Body of pancreas (tissue), 4 donors: Measurements from ENCODE around the gene ADGRA3. TPM values are rescaled to one million over a fixed set of nuclear protein-coding genes. Genes with fewer than 3 reads are reported as not detected.
A peak's percentile ranks its signal among the peaks of the same experiment; 100 is the strongest.

ENCODE experiments used
- ATAC-seq: fragments of 150-250 bp; one replicate; pipeline ENCODE4 v1.9.1; 2016
- DNase-seq, 4 donors: peaks; one replicate each; pipeline ENCODE4 v3.0.0-alpha.2; 2019
- H3K27ac ChIP-seq, 4 donors: fragments of 200-600 bp; sonication (generic); 1 replicate in 3 of 4; 2 replicates in 1 of 4; pipeline versions ENCODE4 v1.5.1 to v1.6.1; 2016 to 2019; ENCODE audit warnings: mild to moderate bottlenecking in 1 of 4, mixed read lengths in 1 of 4, moderate library complexity in 1 of 4
- H3K27me3 ChIP-seq, 2 donors: fragments of 200-600 bp; sonication (generic); one replicate each; pipeline ENCODE4 v1.6.0; 2016; ENCODE audit warnings: mild to moderate bottlenecking in 1 of 2
- H3K36me3 ChIP-seq, 2 donors: fragments of 200-600 bp; sonication (generic); replicated peaks in 1 of 2; 2 replicates each; pipeline ENCODE4 v1.5.1; 2016; ENCODE audit warnings: low read depth in 2 of 2; ENCODE audit not compliant: insufficient read depth in 1 of 2
- H3K4me1 ChIP-seq: fragments of 200-600 bp; sonication (generic); one replicate; pipeline ENCODE4 v1.6.0; 2016
- H3K4me3 ChIP-seq, 2 donors: fragments of 200-600 bp; sonication (generic); 1 replicate in 1 of 2; 2 replicates in 1 of 2; pipeline ENCODE4 v1.5.1; 2016 to 2019
- H3K9me3 ChIP-seq, 3 donors: fragments of 200-600 bp; sonication (generic); 1 replicate in 2 of 3; 2 replicates in 1 of 3; pipeline ENCODE4 v1.5.1; 2016
- CTCF ChIP-seq, 7 experiments: fragments of 450-650 bp in 4 of 7; fragments of 200-600 bp in 3 of 7; sonication (generic) in 3 of 7; IDR thresholded peaks; one replicate each; pipeline ENCODE4 v1.5.1; 2016 to 2019; ENCODE audit warnings: antibody characterized with exemption in 7 of 7
- POLR2A ChIP-seq, 3 donors: fragments of 450-650 bp; IDR thresholded peaks; one replicate each; pipeline ENCODE4 v1.6.1; 2016; ENCODE audit warnings: antibody characterized with exemption in 3 of 3, mild to moderate bottlenecking in 2 of 3
- WGBS, 2 donors: methylation state at CpG; one replicate each; pipeline ENCODE4 v1.1.5; 2017; 5-methylcytosine and 5-hydroxymethylcytosine counted together
- intact Hi-C: fragments of 100-400 bp; cut with DNase I; formaldehyde crosslinking; loops from one replicate; pipeline ENCODE4 v1.15.1; 2023
- total RNA-seq, 2 donors: library from RNA; depleted of rRNA; stranded (reverse); fragments of >200 nt; gene quantifications; one replicate each; pipeline ENCODE4 v1.1.0, GENCODE V29; 2016

ADGRA3 gene
- total RNA-seq, 2 donors from 2014 or later = 29.3 to 45.9 TPM

DNA sequence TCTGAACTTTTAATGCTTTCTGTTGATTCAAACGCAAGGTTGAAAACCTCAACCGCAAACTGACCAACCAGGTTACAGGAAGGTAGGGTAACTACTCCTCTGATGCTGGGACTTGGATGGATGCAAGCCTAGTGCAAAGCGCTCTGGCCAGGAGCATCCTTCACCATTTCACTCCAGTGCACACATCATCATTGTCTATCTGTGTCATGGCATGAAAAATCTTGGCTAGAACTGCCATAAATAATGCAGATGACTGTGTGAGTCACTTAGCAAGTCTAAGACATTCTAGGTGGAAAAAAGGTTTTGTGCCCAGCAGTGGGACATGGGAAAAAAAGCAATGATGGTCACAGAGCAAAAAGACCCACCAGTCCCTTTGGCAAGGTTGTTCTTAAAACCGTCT, 10.9 kb downstream of the ADGRA3 start:
- 85 to 98% methylated on average over 4 of the region's 4 CpGs for WGBS, 2 donors
- ATAC-seq (no peak), DNase-seq (no peak)
- Histone ChIP-seq H3K27me3 (no peaks in the 10 kb centered on the region), H3K9me3 (no peaks in the 10 kb centered on the region), H3K27ac (no peak overlapping the region), H3K36me3 (no peaks in the 10 kb centered on the region), H3K4me1 (peaks cover 41% of the 10 kb centered on the region), H3K4me3 (no peak overlapping the region)
- no peak for TF ChIP-seq CTCF (IDR thresholded peaks at IDR 0.05)
- TF ChIP-seq POLR2A (IDR thresholded peaks at IDR 0.05) = no peak
- intact Hi-C loops = no loop called here

- H3K9me3 ChIP-seq = no peaks in the 10 kb centered on the region
- H3K4me3 ChIP-seq = no peak overlapping the region
- no peak for TF ChIP-seq POLR2A (IDR thresholded peaks at IDR 0.05)
- no peak for TF ChIP-seq CTCF (IDR thresholded peaks at IDR 0.05)
- 75 to 83% methylated on average over 5 of the region's 5 CpGs for WGBS, 2 donors
- no peak for ATAC-seq
- intact Hi-C loops = no loop called here
- no peak for DNase-seq
- no peak overlapping the region for H3K27ac ChIP-seq
- H3K4me1 ChIP-seq = peaks cover 46% of the 10 kb centered on the region
- H3K36me3 ChIP-seq = no peaks in the 10 kb centered on the region
- H3K27me3 ChIP-seq = no peaks in the 10 kb centered on the region
Observed at GRCh38 chr4:22504447-22504846, 11.4 kb downstream of the ADGRA3 start.

DNA sequence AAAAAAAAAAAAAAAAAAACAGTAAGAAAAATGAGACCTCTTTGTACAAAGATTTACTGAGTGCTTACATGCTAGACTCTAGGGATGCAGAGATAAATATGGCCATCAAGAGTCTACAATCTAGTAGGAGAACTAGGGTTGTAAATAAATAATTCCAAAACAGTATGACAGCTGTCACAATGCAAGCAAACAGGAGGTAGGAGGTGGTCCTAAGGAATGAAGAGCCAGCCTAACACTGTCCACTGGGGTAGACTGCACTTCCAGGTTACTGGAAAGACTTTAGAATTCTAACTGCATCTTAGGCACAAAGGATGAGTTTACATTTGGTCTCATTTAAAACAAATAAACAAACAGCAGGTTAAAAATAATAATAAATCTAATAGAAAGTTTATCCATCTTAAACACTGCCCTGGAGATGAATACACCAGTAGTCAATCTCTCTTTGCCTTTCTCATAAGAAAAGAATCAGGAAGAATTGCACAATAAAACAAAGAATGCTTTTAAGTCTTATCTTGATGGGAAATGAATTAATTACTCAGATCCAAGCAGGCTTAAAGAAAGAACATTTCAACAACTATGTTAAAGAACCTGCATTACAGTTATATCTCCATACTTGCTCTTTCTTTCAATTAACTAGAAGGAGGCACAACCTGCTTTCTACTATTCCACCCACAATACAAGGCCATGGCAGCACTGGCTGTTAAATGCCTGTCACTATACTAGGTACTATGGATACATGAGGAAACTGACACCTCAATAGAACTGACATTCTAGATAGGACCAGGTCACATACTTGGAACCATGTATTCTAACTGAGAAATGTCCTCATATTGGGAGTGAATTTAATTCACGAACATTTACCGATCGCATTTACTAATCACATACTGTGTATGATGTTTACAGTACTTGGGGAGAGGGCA, 12.7 kb downstream of the ADGRA3 start:
- H3K9me3 ChIP-seq = no peaks in the 10 kb centered on the region
- intact Hi-C loops = no loop called here
- peak overlapping the region in 1 of 4 donors; percentile 42 for H3K27ac ChIP-seq
- no peak overlapping the region for H3K4me3 ChIP-seq
- DNase-seq = no peak
- no peaks in the 10 kb centered on the region for H3K27me3 ChIP-seq
- no peaks in the 10 kb centered on the region for H3K36me3 ChIP-seq
- 75 to 87% methylated on average over 3 of the region's 3 CpGs for WGBS, 2 donors
- H3K4me1 ChIP-seq = peaks cover 55% of the 10 kb centered on the region
- TF ChIP-seq POLR2A (IDR thresholded peaks at IDR 0.05) (no peak), CTCF (IDR thresholded peaks at IDR 0.05) (no peak)
- ATAC-seq = peak; percentile 31

GRCh38 chr4:22501715-22502095, 14.2 kb downstream of the ADGRA3 start:
- Histone ChIP-seq H3K4me3 (no peak overlapping the region), H3K36me3 (no peaks in the 10 kb centered on the region), H3K4me1 (peaks cover 43% of the 10 kb centered on the region), H3K9me3 (no peaks in the 10 kb centered on the region), H3K27ac (peak overlapping the region in 1 of 4 donors; percentile 80), H3K27me3 (no peaks in the 10 kb centered on the region)
- no peak for TF ChIP-seq POLR2A (IDR thresholded peaks at IDR 0.05)
- TF ChIP-seq CTCF (IDR thresholded peaks at IDR 0.05) = no peak
- DNase-seq (no peak), ATAC-seq (no peak)
- WGBS, 2 donors = 28 to 30% methylated on average over 3 of the region's 3 CpGs
- intact Hi-C loops = no loop called here
